OCI-LY7 (cell line): Measurements from ENCODE around the gene DENND5B. TPM values are rescaled to one million over a fixed set of nuclear protein-coding genes. Genes with fewer than 3 reads are reported as not detected.

Experiments
- BruUV-seq: library from RNA; stranded (reverse); fragments of 400-500 nt; replicated peaks from 2 replicates; lab custom pipeline; 2021; lab: Mats Ljungman, UMichigan
- CTCF ChIA-PET: fragments of 300-600 bp; sonication (Branson Sonifier 250); formaldehyde crosslinking; loops from one replicate; lab custom pipeline; 2022; ENCODE audit warnings: antibody characterized with exemption; ENCODE audit not compliant: unreplicated experiment; lab: Charles Lee
- POLR2A ChIA-PET: fragments of 300-600 bp; sonication (Branson Sonifier 250); formaldehyde crosslinking; loops from one replicate; lab custom pipeline; 2022; ENCODE audit warnings: antibody characterized with exemption; lab: Charles Lee
- DNase-seq: peaks from one replicate; pipeline ENCODE4 v3.0.0-alpha.2; 2015; ENCODE audit warnings: low spot score
- H2AFZ ChIP-seq: fragments of 200-600 bp; sonication (generic), shearing (Covaris generic); 2 replicates; pipeline ENCODE4 v1.6.1; 2014; ENCODE audit warnings: mild to moderate bottlenecking, antibody characterized with exemption, low read length, moderate library complexity
- H3K27ac ChIP-seq: fragments of 200-600 bp; sonication (generic); 2 replicates; pipeline ENCODE4 v1.5.1; 2014; ENCODE audit warnings: mixed run types, low read depth, mild to moderate bottlenecking, moderate library complexity, low read length, inconsistent platforms; ENCODE audit not compliant: poor library complexity, severe bottlenecking
- H3K36me3 ChIP-seq: fragments of 200-600 bp; sonication (generic); 2 replicates; pipeline ENCODE4 v1.6.1; 2014; ENCODE audit warnings: mild to moderate bottlenecking, antibody characterized with exemption, low read length, moderate library complexity, mixed read lengths; ENCODE audit not compliant: insufficient read depth
- H3K4me1 ChIP-seq: fragments of 200-600 bp; sonication (generic); 2 replicates; pipeline ENCODE4 v1.5.1; 2014; ENCODE audit warnings: mild to moderate bottlenecking, low read length; ENCODE audit not compliant: insufficient read depth, poor library complexity, severe bottlenecking
- H3K4me2 ChIP-seq: fragments of 200-600 bp; sonication (generic); 2 replicates; pipeline ENCODE4 v1.6.1; 2014; ENCODE audit warnings: mild to moderate bottlenecking, low read length
- H3K4me3 ChIP-seq: fragments of 200-600 bp; sonication (generic); 2 replicates; pipeline ENCODE4 v1.5.1; 2014; ENCODE audit warnings: mild to moderate bottlenecking, low read depth, low read length; ENCODE audit not compliant: poor library complexity, severe bottlenecking
- H3K79me2 ChIP-seq: fragments of 200-600 bp; sonication (generic); 2 replicates; pipeline ENCODE4 v1.6.1; 2016; ENCODE audit warnings: low read depth, mild to moderate bottlenecking, low read length, moderate library complexity, mixed read lengths; ENCODE audit not compliant: insufficient read depth
- H3K9me2 ChIP-seq: fragments of 200-600 bp; sonication (generic); 2 replicates; pipeline ENCODE4 v1.6.1; 2016; ENCODE audit warnings: mild to moderate bottlenecking, low read length, mixed read lengths; ENCODE audit not compliant: insufficient read depth
- H3K9me3 ChIP-seq: fragments of 200-600 bp; sonication (generic); 2 replicates; pipeline ENCODE4 v1.6.1; 2014; ENCODE audit warnings: mild to moderate bottlenecking, mixed run types, low read length, mixed read lengths
- H4K20me1 ChIP-seq: fragments of 200-600 bp; sonication (generic); 2 replicates; pipeline ENCODE4 v1.6.1; 2014; ENCODE audit warnings: mild to moderate bottlenecking, antibody characterized with exemption, low read length, moderate library complexity, mixed read lengths; ENCODE audit not compliant: insufficient read depth
- EZH2phosphoT487 ChIP-seq: fragments of 200-600 bp; sonication (generic); IDR thresholded peaks from 2 replicates; pipeline ENCODE4 v1.6.1; 2018; ENCODE audit warnings: low read depth, borderline replicate concordance, mild to moderate bottlenecking, mixed run types, antibody characterized with exemption, low read length, moderate library complexity, mixed read lengths
- intact Hi-C: fragments of 100-400 bp; cut with micrococcal nuclease; formaldehyde crosslinking; loops from one replicate; pipeline ENCODE4 v1.10.0; 2022; ENCODE audit not compliant: unreplicated experiment
- total RNA-seq, 2 experiments: library from RNA; depleted of rRNA in 1 of 2; stranded (reverse); fragments of >200 nt in 1 of 2; shearing (Covaris generic) in 1 of 2; gene quantifications; 2 replicates each; pipeline ENCODE4 v1.2.3, GENCODE V29; 2014 to 2022
- TF ChIP-seq, protein P1 (sequence below): fragments of 200-600 bp; sonication (generic); conservative IDR thresholded peaks from 2 replicates; pipeline ENCODE4 v1.5.1; 2014; ENCODE audit warnings: mild to moderate bottlenecking, antibody characterized with exemption, low read length, moderate library complexity, mixed read lengths

The DENND5B gene
- total RNA-seq, 2 experiments from 2014 or later, result 23.1 to 38.9 TPM

DNA sequence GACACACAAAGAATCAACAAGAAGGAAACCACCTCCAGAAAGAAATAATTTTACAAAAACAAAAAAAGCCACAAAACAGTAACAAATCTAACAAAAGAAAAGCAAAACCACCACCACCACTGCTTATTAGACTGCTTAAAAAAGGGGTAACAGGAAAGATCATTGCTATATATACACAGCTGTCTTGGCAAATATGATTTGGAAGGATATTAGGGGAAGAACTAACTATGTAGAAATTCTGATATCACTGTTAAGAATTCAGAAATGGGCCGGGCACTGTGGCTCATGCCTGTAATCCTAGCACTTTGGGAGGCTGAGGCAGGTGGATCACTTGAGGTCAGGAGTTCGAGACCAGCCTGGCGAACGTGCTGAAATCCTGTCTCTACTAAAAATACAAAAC, 92.5 kb downstream of the DENND5B start:
- TF ChIP-seq, protein P1, sequence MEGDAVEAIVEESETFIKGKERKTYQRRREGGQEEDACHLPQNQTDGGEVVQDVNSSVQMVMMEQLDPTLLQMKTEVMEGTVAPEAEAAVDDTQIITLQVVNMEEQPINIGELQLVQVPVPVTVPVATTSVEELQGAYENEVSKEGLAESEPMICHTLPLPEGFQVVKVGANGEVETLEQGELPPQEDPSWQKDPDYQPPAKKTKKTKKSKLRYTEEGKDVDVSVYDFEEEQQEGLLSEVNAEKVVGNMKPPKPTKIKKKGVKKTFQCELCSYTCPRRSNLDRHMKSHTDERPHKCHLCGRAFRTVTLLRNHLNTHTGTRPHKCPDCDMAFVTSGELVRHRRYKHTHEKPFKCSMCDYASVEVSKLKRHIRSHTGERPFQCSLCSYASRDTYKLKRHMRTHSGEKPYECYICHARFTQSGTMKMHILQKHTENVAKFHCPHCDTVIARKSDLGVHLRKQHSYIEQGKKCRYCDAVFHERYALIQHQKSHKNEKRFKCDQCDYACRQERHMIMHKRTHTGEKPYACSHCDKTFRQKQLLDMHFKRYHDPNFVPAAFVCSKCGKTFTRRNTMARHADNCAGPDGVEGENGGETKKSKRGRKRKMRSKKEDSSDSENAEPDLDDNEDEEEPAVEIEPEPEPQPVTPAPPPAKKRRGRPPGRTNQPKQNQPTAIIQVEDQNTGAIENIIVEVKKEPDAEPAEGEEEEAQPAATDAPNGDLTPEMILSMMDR, result no peak
- no peak for TF ChIP-seq EZH2phosphoT487
- Histone ChIP-seq H3K36me3 (peaks cover 34% of the 10 kb centered on the region), H3K4me3 (no peak overlapping the region), H3K4me2 (peak overlapping the region; percentile 22; the same call in 1 of the 2 replicates), H3K9me3 (peaks cover 8% of the 10 kb centered on the region; the same call in 1 of the 2 replicates), H4K20me1 (no peaks in the 10 kb centered on the region), H3K4me1 (peaks cover 14% of the 10 kb centered on the region), H2AFZ (no peak overlapping the region), H3K79me2 (peaks cover 15% of the 10 kb centered on the region; the same call in 1 of the 2 replicates), H3K9me2 (no peaks in the 10 kb centered on the region), H3K27ac (no peak overlapping the region)
- intact Hi-C loops, result no loop called here
- BruUV-seq, result no TSS peak
- DNase-seq, result no peak
- ChIA-PET POLR2A (interaction anchor here (0.7 to 1.5 kb wide), 2 partner anchors 13 to 900 kb away, joined by 5 read pairs; no protein-coding TSS in a partner anchor), CTCF (no interaction called here)

DNA sequence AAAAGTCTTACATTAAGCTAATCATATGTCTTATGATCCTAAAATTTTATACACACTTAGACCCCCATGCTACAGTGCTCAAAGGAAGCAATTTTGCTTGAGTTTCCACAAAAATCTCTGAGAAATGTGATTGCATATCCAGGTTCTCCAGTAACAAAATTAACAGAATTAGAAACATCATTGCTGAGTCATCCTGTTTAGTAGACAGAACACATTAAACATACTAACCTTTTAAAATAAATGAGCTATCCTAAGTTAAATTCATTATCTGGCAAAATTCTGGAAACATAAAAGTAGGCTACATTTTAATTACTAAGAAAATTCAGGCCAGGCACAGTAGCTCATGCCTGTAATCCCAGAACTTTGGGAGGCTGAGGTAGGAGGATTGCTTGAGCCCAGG, 94.7 kb downstream of the DENND5B start:
- POLR2A ChIA-PET, result interaction anchor here (0.6 to 1.1 kb wide), 7 partner anchors 12 to 426 kb away, joined by 3 to 4 read pairs (median 3); no protein-coding TSS in a partner anchor
- peaks cover 12% of the 10 kb centered on the region; the same call in 1 of the 2 replicates for H3K79me2 ChIP-seq
- peaks cover 14% of the 10 kb centered on the region for H3K4me1 ChIP-seq
- no peak for TF ChIP-seq EZH2phosphoT487
- TF ChIP-seq, protein P1, result no peak
- no peak overlapping the region for H3K27ac ChIP-seq
- BruUV-seq, result no TSS peak
- peaks cover 54% of the 10 kb centered on the region for H3K36me3 ChIP-seq
- CTCF ChIA-PET, result no interaction called here
- no peaks in the 10 kb centered on the region for H4K20me1 ChIP-seq
- no peak for DNase-seq
- H2AFZ ChIP-seq, result no peak overlapping the region
- no peak overlapping the region for H3K4me2 ChIP-seq
- no peak overlapping the region for H3K4me3 ChIP-seq
- H3K9me2 ChIP-seq, result no peaks in the 10 kb centered on the region
- intact Hi-C loops, result no loop called here
- H3K9me3 ChIP-seq, result peaks cover 8% of the 10 kb centered on the region; the same call in 1 of the 2 replicates

DNA sequence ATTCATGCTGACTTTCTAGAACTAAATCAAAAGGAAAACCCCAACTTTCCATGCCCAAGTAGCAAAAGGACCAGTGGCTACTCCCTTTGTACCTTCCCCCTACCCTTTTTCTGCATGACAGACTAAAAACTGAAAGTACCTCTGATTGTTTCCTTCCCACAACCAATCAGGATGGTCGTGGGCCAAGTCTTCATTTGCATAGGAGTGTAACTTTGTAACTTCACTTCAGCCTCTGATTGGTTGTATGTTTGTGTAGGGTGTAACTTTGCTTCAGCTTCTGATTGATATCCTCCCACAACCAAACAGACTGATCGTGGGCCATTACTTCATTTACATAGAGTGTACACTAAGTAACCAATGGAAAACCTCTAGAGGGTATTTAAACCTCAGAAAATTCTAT, 96.5 kb downstream of the DENND5B start:
- CTCF ChIA-PET, result no interaction called here
- Histone ChIP-seq H3K27ac (no peak overlapping the region), H4K20me1 (no peaks in the 10 kb centered on the region)

More for the DNA sequence above, 96.5 kb downstream of the DENND5B start:
- Histone ChIP-seq H3K4me3 (no peak overlapping the region), H3K4me2 (no peak overlapping the region), H3K9me3 (peaks cover 8% of the 10 kb centered on the region; the same call in 1 of the 2 replicates), H2AFZ (no peak overlapping the region), H3K9me2 (no peaks in the 10 kb centered on the region), H3K36me3 (peaks cover 72% of the 10 kb centered on the region), H3K4me1 (peaks cover 14% of the 10 kb centered on the region), H3K79me2 (peaks cover 12% of the 10 kb centered on the region; the same call in 1 of the 2 replicates)
- intact Hi-C loops, result no loop called here
- BruUV-seq, result no TSS peak
- no peak for TF ChIP-seq EZH2phosphoT487
- no peak for DNase-seq
- POLR2A ChIA-PET, result no interaction called here
